ENCODE results near the gene TPST2.

TPST2 gene

GRCh38 chr22:26501996-26502395, 87.9 kb downstream of the TPST2 start:
- DNase-seq (ENCODE audit: low spot score) = no peak
- TF ChIP-seq CTCF (IDR thresholded peaks at IDR 0.05; ENCODE audit: extremely low read depth, missing control alignments) = no peak

GRCh38 chr22:26499188-26499703, 90.7 kb downstream of the TPST2 start:
- TF ChIP-seq CTCF (IDR thresholded peaks at IDR 0.05; ENCODE audit: extremely low read depth, missing control alignments) = no peak
- DNase-seq (ENCODE audit: low spot score) = no peak

GRCh38 chr22:26496456-26496855, 93.5 kb downstream of the TPST2 start:
- no peak for TF ChIP-seq CTCF (IDR thresholded peaks at IDR 0.05; ENCODE audit: extremely low read depth, missing control alignments)
- no peak for DNase-seq (ENCODE audit: low spot score)

- TF ChIP-seq CTCF (IDR thresholded peaks at IDR 0.05; ENCODE audit: extremely low read depth, missing control alignments) = no peak
- DNase-seq (ENCODE audit: low spot score) = no peak
Measured at GRCh38 chr22:26494506-26494905, 95.4 kb downstream of the TPST2 start.

GRCh38 chr22:26492220-26492619, 97.7 kb downstream of the TPST2 start:
- DNase-seq (ENCODE audit: low spot score) = no peak
- peak; percentile 2 for TF ChIP-seq CTCF (IDR thresholded peaks at IDR 0.05; ENCODE audit: extremely low read depth, missing control alignments)

GRCh38 chr22:26489447-26490036, 100.4 kb downstream of the TPST2 start:
- DNase-seq (ENCODE audit: low spot score) = no peak
- no peak for TF ChIP-seq CTCF (IDR thresholded peaks at IDR 0.05; ENCODE audit: extremely low read depth, missing control alignments)

GRCh38 chr22:26487996-26488395, 101.9 kb downstream of the TPST2 start:
- no peak for TF ChIP-seq CTCF (IDR thresholded peaks at IDR 0.05; ENCODE audit: extremely low read depth, missing control alignments)
- no peak for DNase-seq (ENCODE audit: low spot score)

Data from GM20000 (cell line).